SK-N-MC (cell line): Measurements from ENCODE around the gene TOP2B.

Source experiments
- DNase-seq: peaks from one replicate; pipeline ENCODE4 v3.0.0-alpha.2; 2011; ENCODE audit warnings: low read depth, low spot score
- H3K27ac ChIP-seq: fragments of 200-600 bp; sonication (generic); 2 replicates; pipeline ENCODE4 v1.5.1; 2016; ENCODE audit warnings: mixed run types
- H3K36me3 ChIP-seq: fragments of 200-600 bp; sonication (generic); 2 replicates; pipeline ENCODE4 v1.6.1; 2017; ENCODE audit warnings: antibody characterized with exemption, low read length, mixed read lengths; ENCODE audit not compliant: insufficient read depth
- H3K4me3 ChIP-seq: fragments of 200-600 bp; sonication (generic); 2 replicates; pipeline ENCODE4 v1.5.1; 2016
- H3K9ac ChIP-seq: fragments of 200-600 bp; sonication (generic); 2 replicates; pipeline ENCODE4 v1.8.0; 2017; ENCODE audit warnings: mixed run types, mixed read lengths; ENCODE audit not compliant: insufficient read length
- H3K9me3 ChIP-seq: fragments of 200-600 bp; sonication (generic); 2 replicates; pipeline ENCODE4 v1.6.1; 2017; ENCODE audit warnings: low read depth, mild to moderate bottlenecking, antibody characterized with exemption, low read length, moderate library complexity, mixed read lengths
- EZH2 ChIP-seq: fragments of 200-600 bp; sonication (generic); IDR thresholded peaks from one replicate; pipeline ENCODE4 v1.6.1; 2017; ENCODE audit warnings: antibody characterized with exemption
- FOXP2 ChIP-seq: optimal IDR thresholded peaks from 2 replicates; pipeline ENCODE3; 2011; ENCODE audit warnings: mild to moderate bottlenecking, moderate library complexity; ENCODE audit not compliant: insufficient read depth; ENCODE audit errors: extremely low read length, control extremely low read depth
- POLR2AphosphoS5 ChIP-seq: IDR thresholded peaks from 2 replicates; pipeline ENCODE4 v1.6.1; 2012; ENCODE audit warnings: mild to moderate bottlenecking, low read depth, low read length, borderline replicate concordance

TOP2B gene

GRCh38 chr3:25571285-25571684, 93.4 kb downstream of the TOP2B start:
- H3K9me3 ChIP-seq = no peaks in the 10 kb centered on the region
- H3K27ac ChIP-seq = no peak overlapping the region
- TF ChIP-seq FOXP2 (no peak), POLR2AphosphoS5 (no peak), EZH2 (no peak)
- H3K36me3 ChIP-seq = no peaks in the 10 kb centered on the region
- no peak for DNase-seq
- H3K4me3 ChIP-seq = no peak overlapping the region
- no peak overlapping the region for H3K9ac ChIP-seq

- TF ChIP-seq POLR2AphosphoS5 = no peak
- TF ChIP-seq EZH2 = no peak
- H3K9ac ChIP-seq = no peak overlapping the region
- no peak for DNase-seq
- no peaks in the 10 kb centered on the region for H3K36me3 ChIP-seq
- H3K9me3 ChIP-seq = no peaks in the 10 kb centered on the region
- no peak overlapping the region for H3K27ac ChIP-seq
- H3K4me3 ChIP-seq = no peak overlapping the region
Observed at GRCh38 chr3:25568525-25569078, 96.1 kb downstream of the TOP2B start.

GRCh38 chr3:25567806-25568524, 96.7 kb downstream of the TOP2B start:
- DNase-seq = no peak
- no peak overlapping the region for H3K27ac ChIP-seq
- H3K9me3 ChIP-seq = no peaks in the 10 kb centered on the region
- H3K36me3 ChIP-seq = no peaks in the 10 kb centered on the region
- no peak for TF ChIP-seq FOXP2
- no peak for TF ChIP-seq POLR2AphosphoS5
- TF ChIP-seq EZH2 = no peak
- no peak overlapping the region for H3K9ac ChIP-seq
- H3K4me3 ChIP-seq = no peak overlapping the region

GRCh38 chr3:25567388-25567787, 97.3 kb downstream of the TOP2B start:
- no peaks in the 10 kb centered on the region for H3K36me3 ChIP-seq
- H3K27ac ChIP-seq = no peak overlapping the region
- H3K4me3 ChIP-seq = no peak overlapping the region

GRCh38 chr3:25566358-25566920, 98.3 kb downstream of the TOP2B start:
- no peaks in the 10 kb centered on the region for H3K36me3 ChIP-seq
- H3K4me3 ChIP-seq = no peak overlapping the region
- H3K27ac ChIP-seq = no peak overlapping the region
- H3K9me3 ChIP-seq = no peaks in the 10 kb centered on the region
- TF ChIP-seq POLR2AphosphoS5 = no peak
- no peak for TF ChIP-seq EZH2
- no peak for TF ChIP-seq FOXP2
- H3K9ac ChIP-seq = no peak overlapping the region
- no peak for DNase-seq

More at GRCh38 chr3:25567388-25567787, 97.3 kb downstream of the TOP2B start:
- no peak for DNase-seq
- Histone ChIP-seq H3K9ac (no peak overlapping the region), H3K9me3 (no peaks in the 10 kb centered on the region)
- TF ChIP-seq POLR2AphosphoS5 = no peak
- no peak for TF ChIP-seq FOXP2
- TF ChIP-seq EZH2 = no peak

GRCh38 chr3:25565807-25566206, 98.9 kb downstream of the TOP2B start:
- Histone ChIP-seq H3K9ac (no peak overlapping the region), H3K9me3 (no peaks in the 10 kb centered on the region)
- TF ChIP-seq FOXP2 (no peak), POLR2AphosphoS5 (no peak), EZH2 (no peak)

GRCh38 chr3:25564075-25564474, 100.6 kb downstream of the TOP2B start:
- no peaks in the 10 kb centered on the region for H3K9me3 ChIP-seq
- DNase-seq = no peak
- no peak overlapping the region for H3K9ac ChIP-seq
- TF ChIP-seq EZH2 = no peak
- no peak for TF ChIP-seq FOXP2
- TF ChIP-seq POLR2AphosphoS5 = no peak
- no peak overlapping the region for H3K27ac ChIP-seq
- no peak overlapping the region for H3K4me3 ChIP-seq
- no peaks in the 10 kb centered on the region for H3K36me3 ChIP-seq

More at GRCh38 chr3:25565807-25566206, 98.9 kb downstream of the TOP2B start:
- no peak overlapping the region for H3K27ac ChIP-seq
- DNase-seq = no peak
- H3K4me3 ChIP-seq = no peak overlapping the region
- no peaks in the 10 kb centered on the region for H3K36me3 ChIP-seq

- no peak overlapping the region for H3K9ac ChIP-seq
- DNase-seq = no peak
- TF ChIP-seq FOXP2 = no peak
- no peak for TF ChIP-seq EZH2
- no peak for TF ChIP-seq POLR2AphosphoS5
Observed at GRCh38 chr3:25563601-25564000, 101.1 kb downstream of the TOP2B start.

More at GRCh38 chr3:25563601-25564000, 101.1 kb downstream of the TOP2B start:
- H3K27ac ChIP-seq = no peak overlapping the region
- H3K36me3 ChIP-seq = no peaks in the 10 kb centered on the region
- H3K9me3 ChIP-seq = no peaks in the 10 kb centered on the region
- no peak overlapping the region for H3K4me3 ChIP-seq
